NCI-H128 (cell line): ENCODE results near the gene SERPINB8.

ENCODE experiments used
- DNase-seq: peaks from one replicate; lab custom pipeline; 2025; ENCODE audit not compliant: unreplicated experiment; lab: John Stamatoyannopoulos, UW

Gene SERPINB8

DNA sequence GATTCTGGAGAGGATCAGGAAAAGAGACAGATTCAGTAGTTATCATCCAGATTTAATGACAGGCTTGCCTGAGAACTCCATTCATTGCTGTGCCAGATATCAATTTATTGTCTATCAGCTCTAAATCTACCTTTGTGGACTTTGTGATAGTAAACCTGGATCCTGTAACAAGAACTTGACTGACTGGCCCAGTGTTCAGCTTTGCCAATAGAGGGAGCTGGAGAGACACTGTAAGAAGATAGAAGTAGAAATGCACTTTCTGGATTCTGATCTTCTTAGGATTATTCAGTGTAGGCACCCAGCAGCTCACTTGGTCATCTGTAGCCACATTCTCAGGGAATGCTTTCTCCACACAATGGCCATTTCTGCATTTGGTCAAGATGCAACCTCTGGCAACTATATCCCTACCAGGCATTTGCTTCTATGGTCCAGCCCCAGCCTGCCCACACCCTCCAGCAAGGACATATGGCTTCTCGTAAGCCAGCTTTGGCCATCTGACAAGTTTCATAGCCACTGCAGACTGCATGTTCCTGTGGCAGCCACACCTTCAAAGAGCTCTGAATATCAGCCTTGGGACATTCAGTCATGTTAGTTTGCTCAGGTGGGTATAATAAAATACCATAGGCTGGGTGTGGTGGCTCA, 6.1 kb upstream of the SERPINB8 start:
- peak; percentile 21 for DNase-seq

DNA sequence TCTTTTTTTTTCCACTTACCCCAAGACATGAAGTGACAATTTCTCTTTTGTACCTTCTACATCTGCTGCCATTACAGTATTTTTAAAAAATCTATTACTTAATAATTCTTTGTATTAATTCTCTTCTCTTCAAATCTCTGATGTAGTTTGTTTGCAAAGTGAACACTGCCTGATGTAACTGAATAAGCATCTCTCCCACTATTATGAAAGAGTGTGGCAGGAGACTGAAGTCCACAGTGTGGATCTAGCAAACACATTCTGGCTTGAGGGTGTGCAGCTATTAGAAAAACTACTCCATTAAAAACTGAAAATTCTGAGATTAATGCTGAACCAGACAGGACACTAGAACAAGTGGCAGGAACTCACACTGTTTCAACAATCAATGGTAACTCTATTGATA, 5.0 kb upstream of the SERPINB8 start:
- no peak for DNase-seq

DNA sequence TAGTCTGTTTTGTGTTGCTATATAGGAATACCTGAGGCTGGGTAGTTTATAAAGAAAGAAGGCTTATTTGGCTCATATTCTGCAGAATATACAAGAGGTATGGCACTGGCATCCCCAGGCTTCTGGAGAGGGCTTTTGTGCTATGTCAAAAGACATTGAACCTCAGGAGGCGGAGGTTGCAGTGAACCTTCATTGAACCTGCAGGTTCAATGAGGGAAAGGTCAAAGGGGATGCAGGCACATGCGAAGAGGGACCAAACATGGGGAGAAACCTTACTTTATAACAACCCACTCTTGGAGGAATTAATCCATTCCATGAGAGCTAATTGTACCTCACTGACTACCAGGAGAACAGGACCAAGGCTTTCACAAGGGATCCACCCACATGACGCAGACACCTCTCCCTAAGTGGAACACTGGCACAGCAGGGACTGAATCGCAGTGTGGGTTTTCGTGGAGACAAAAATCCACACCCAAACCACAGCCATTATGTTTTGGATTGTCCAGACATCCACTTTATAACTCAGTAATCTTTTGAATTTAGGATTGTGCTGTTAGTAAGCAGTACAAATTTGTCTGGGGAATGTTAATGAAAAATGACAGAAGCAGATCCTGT, 4.1 kb upstream of the SERPINB8 start:
- no peak for DNase-seq

DNA sequence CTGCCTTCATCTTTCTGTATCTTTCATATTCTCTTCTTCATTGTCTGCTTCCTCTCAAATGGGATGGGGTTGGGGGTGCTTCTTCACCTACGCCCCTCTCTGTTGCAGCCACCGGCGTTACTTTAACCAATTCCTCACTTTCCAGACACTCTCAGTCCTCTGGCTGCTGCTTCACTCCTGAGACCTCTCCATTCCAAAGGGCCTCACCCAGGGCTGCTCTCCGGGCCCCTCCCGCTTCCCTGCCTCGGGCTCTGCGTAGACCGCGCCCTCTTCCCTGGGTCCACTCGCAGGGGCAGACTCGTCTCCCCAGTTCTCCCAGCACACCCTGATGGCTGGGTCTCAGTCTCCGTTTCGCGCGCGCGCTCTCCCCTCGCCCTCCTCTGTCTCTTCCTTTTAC, 926 bp downstream of the SERPINB8 start:
- DNase-seq = peak; percentile 47

DNA sequence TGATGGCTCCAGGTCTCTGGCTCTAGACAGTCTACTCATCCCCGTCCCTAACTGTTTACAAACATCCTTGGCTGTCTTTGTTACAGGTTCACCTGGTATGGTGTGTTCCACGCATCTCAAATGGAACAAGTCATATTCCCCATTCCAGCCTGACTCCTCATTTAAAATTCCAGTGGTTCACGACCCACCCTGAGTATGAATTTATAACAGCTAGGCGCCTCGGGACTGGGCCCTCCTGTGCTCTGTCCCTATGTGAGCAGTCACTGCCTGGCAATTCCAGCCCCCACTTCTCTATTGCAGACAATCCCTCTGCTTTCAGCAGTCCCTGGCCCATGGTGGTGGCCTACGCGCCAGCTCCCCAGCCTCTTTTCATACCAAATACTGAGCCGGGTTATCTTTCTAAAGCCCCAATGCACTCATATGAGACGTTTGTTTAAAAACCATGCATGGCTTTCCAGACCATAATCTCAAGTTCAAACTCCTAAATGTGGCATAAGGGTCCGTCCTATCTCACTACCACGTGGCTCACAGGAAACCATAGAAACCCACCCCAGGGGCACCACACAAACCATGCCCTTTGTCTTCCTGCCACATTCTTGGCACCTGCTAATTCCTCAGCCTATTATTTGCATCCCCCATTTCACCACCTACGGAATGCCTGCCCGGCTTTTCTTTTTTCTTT, 1.6 kb downstream of the SERPINB8 start:
- no peak for DNase-seq

DNA sequence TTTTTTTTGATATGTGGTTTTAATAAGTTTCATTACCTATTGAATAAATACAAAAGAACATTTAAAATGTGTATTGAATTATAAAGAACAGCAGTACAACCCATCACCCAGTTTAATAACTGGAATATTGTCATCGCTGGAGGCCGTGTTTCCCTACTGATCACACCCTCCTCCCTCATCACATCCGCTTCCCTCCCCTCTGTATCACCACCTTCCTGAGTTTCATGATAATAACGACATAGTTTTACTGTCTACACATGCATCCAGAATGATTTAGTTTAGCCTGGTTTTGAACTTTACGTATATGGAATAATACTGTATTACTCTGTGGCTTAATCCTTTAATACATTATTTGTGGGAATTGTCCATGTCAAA, 2.1 kb downstream of the SERPINB8 start:
- DNase-seq = no peak

DNA sequence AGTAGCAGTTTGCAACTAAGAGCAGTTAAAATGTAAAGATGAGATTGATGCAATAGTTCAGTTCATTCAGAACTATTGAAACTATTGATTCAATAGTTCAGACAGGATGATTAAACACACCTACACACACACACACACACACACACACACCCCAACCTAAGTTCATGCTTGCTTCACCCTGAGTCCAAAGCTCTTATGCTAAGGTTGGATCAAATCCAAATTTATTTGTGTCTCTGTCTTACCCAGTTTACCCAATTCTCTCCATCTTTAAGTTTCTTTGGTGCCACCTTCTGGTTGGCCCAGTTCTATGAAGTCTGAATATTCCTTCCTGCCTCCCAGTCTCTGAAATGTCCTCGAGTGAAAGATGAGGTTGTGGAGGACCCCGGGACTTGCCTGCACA, 5.1 kb downstream of the SERPINB8 start:
- no peak for DNase-seq

DNA sequence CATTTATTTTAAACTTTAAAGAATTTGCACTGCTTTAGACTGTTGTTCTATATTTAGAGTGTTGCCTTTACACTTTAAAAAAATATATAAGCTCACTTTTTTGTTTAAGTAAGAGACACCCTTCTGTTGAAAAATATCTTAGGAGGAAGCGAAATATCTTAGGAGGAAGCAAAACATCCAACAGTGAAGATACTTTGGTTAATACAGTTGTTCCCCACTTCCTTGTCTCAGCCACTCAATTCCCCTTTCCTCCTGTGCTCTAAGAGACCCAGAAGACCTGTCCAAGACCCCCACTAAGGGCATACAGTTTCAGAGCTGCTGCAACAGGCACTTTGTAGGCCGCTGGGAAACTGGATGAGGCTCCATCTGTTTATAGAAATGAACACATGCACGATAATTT, 5.7 kb downstream of the SERPINB8 start:
- DNase-seq = no peak

DNA sequence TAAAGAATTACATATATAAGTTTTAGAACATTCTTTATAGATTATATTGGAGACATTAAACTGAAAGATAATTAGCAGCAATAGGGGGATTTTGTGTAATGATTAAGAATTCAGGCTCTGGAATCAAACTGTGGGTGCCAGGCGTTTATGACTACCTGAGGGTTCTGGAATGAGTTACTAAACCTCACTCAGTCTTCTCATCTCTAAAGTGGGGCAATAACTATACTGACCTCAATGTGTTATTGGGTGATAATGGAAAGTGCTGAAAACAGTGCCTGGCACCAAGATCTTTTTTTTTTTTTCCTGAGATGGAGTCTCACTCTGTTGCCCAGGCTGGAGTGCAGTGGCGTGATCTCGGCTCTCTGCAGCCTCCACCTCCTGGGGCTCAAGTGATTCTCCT, 7.2 kb downstream of the SERPINB8 start:
- DNase-seq = no peak

DNA sequence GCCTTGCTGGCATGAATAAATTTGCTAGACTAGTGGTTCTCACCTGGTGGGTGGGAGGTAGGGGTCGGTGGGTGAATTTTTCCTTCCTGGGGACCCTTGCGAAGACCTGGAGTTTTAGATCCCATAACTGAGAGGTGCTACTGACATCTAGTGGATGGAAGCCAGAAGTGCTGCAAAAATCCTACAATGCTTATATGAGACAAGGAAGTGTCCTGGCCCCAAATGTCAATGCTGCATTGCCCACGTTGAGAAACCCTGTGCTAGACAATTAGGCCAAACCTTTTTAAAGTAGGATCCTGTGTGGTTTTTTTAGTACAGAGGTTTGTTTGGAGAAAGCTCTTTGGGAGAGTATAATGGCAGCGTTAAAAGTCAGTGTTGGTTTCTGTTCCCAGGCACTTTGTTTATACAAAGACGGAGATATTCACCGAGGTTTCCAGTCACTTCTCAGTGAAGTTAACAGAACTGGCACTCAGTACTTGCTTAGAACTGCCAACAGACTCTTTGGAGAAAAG, 9.6 kb downstream of the SERPINB8 start:
- peak; percentile 52 for DNase-seq

DNA sequence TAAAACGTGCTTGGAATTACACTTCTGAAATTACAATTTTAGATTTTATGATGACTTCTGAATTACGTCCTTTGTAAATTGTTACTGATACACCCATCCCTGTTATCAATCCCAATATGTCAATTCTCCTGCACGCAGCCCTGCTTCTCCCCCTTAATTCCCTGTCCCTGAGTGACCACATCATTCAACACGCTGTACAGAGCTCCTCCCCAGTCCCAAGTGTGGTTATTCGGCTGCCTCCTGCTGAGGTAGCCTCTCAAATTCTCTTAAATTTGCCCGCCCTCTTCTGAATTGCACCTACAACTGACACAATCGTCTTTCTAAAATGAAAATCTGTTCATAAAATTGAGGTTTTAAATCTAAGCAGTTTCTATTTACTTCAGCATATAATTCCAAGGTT, 10.1 kb downstream of the SERPINB8 start:
- no peak for DNase-seq

DNA sequence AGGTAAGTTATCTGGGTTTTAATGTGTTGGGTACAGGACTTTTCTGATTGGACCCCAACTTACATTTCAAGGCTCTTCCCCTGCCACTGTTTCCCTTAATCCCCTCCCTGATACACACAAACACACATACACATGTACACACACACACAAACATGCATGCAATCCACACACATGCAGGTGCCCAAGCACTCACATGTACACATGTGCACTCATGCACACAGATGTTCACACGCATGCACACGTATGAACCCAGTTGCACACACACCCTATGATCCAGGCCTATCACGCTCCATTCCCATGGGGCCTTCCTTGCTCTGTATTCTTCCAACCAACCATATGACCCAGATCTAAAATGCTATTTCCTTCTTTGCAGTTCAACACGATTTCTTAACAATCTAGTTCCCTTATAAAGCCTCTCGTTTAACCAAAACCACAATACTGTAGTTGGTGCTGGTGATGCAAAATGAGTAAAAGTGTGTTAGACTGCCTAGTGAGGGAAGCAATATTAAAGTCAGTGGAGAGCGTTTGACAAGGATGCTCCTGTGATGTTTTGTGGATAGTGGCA, 11.1 kb downstream of the SERPINB8 start:
- DNase-seq = no peak

DNA sequence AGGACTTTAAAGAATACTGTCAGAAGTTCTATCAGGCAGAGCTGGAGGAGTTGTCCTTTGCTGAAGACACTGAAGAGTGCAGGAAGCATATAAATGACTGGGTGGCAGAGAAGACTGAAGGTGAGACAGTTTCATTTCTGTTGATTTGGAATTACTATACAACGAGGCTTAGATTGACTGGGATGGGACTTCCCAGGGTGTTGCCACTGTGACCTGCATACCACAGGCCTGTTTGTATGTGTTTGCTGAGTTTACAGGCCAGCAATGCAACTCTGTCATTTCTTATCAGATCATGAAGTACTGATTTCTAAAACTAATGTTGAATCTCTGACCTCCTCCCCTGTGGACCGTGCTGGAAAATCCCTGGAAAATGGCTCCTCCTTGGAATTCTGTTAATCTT, 11.8 kb downstream of the SERPINB8 start:
- no peak for DNase-seq

DNA sequence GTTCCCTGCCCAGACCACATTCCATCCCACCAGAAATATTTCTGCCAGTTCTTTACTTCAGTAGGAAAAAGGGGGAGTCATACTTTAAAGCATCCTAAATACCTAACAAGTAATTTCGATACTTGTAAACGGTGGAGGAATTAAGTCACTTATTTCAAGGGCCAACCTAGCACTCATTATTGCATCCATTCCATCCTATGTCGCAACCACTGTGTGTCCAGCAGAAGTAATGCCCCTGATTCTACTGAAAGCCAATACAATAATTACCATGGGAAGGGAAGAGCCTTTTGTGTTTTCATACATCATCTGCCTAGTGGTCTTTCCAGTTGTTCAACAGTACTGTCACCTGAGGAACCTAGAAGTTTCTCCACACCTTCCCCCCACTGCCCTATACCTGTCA, 12.5 kb downstream of the SERPINB8 start:
- no peak for DNase-seq

DNA sequence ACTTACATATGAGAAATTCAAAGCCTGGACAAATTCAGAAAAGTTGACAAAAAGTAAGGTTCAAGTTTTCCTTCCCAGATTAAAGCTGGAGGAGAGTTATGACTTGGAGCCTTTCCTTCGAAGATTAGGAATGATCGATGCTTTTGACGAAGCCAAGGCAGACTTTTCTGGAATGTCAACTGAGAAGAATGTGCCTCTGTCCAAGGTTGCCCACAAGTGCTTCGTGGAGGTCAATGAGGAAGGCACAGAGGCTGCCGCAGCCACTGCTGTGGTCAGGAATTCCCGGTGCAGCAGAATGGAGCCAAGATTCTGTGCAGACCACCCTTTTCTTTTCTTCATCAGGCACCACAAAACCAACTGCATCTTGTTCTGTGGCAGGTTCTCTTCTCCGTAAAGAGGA, 17.0 kb downstream of the SERPINB8 start:
- no peak for DNase-seq

DNA sequence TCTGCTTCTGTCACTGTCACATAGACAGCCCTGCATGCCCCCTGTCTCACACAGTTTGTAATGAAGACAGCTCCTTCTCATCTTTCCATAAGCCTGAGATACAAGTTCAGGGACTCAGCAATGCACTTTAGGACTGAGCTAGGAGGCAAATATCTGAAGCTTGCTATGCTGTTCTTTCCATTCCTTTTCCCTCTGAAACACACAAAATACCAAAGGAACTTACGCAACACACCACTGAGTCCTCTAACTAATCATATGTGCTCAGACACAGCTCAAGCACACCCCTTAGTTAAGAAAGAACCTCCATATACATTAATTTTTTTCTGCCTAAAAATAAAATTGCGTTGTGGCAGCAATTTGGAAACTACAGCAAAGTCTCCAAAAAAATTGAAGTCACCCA, 17.9 kb downstream of the SERPINB8 start:
- no peak for DNase-seq

DNA sequence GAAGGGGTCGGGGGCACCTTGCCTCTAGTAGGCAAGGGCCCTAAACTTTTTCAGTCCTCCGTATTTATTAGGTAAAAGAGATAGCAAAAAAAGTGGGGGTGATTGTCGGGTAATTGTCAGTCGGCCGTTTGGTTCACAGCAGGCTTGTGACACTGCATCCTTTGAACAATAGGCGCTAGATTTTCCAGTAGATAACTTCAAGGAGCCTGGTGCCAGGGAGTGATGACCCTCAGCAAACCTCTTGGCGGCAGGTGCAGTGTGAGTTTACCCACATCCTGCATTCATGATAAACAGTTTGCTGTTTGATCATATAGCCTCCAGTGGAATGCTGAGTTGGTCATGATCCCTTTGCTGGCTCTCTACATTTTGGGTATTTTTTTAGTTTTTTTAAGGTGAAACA, 22.9 kb downstream of the SERPINB8 start:
- no peak for DNase-seq

DNA sequence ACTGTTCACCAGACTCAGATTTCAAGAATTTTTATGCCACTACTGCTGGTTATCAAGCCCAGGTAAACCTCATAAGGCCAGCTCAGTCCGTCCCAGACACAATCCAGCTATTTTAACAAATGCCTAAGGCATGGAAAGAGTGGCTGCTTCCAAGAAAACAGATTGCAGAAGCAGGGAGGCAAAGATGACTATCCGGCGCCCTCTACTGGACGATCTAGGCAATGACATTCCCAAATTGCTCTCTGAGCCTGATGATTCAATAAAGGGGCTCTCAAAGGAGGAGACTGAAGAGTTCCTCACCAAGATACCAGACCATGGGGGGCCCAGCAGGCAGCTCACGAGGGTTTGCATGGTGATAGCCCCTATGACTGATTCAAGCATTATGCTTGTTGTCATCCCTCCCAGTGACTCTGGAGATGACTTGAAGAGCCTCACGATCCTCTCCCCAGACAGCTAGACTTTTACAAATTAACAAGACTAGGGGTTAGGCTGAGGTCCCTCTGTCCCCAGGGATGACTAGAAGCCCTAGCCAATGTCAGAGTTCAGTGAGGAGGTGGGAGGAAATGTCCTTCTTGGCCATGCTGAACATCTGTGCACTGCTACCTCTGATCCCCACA, 25.0 kb downstream of the SERPINB8 start:
- DNase-seq = no peak

DNA sequence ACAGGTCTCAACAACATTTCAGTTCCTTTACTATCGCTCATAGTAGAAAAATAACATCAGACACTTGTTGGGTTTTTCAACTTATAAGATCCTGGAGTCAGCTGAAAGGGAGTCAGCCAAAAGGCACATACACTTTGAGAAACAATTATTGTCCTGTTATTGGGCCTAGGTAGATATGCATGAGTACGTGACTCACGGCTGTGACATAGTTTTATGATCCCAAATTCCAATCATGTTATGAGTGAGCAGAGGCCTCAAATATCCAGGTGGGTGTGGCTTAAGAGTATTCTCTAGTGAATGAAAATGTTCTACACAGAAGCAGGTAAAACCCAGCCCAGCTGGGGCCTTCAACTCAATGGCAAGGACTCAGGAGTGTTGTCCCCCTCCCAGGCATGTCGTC, 27.2 kb downstream of the SERPINB8 start:
- no peak for DNase-seq

DNA sequence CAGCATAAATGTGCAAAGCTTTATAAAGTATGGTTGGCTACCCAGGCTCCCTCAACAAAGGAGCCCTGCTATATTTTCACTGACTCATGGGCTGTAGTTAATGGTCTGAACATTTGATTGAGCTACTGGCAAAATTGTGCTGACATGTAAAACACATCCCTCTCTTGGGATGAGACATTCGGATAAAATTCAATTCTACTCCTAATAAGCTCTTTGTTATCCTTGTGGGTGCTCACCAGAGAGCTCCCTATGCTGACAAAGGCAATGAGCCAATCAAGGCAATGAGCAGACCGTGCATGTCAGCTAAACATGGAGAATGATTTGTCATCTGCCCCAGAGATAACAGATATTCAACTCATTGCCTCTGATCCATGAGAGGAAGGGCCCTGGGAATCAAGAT, 27.7 kb downstream of the SERPINB8 start:
- no peak for DNase-seq

DNA sequence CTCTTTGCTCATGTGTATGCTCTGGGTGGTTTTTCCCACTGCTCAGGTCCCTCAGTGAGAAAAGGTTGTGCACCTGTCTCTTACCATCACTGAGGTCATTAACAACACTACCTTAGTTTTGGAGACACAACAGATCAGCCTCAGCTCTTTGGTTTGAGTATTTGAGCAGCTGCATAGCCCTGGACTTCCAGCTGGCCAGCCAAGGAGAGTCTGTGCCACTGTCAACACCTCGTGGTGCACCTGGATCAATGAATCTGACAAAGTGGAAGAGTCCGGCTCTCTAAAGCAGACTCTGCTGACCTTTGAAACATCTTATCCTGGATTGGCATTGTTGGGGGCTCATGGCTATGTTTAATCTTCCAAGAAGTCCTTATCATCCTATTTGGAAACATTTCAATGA, 30.0 kb downstream of the SERPINB8 start:
- no peak for DNase-seq

DNA sequence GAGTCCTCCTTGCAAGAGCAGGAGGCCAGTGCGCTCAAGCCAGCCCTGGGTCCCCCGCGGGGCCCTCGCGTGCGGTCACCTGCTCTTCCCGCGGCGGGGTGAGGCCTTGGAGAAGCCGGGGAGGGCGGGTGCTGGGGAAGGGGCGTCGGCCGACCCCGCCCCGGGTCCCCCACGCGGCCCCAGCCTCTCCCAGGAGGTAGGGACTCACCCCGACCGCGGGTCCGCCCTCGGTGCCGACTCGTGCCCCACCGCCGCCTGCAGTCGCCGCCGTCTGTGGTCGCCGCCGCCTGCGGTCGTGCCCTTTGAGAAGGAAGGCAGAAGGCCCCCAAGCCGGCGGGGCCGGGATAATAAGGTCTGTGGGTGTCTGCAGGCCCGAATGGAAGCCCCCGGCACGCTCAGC, 32.7 kb downstream of the SERPINB8 start:
- no peak for DNase-seq
